Psoas muscle (tissue), 7 donors: ENCODE measurements around the gene EPC1. TPM values are rescaled to one million over a fixed set of nuclear protein-coding genes. Genes with fewer than 3 reads are reported as not detected.

ENCODE experiments used
- polyA plus RNA-seq, 3 donors: library from polyadenylated mRNA; stranded (reverse); fragments of 200-250 nt; gene quantifications; one replicate each; pipeline ENCODE4 v1.2.3, GENCODE V29; 2013
- total RNA-seq, 4 donors: library from RNA; stranded (reverse); fragmentation: NEBNext Ultra II Directional in 2 of 4; extraction: Animal tissue kit (Norgen Biotek cat#: 25700) in 2 of 4; gene quantifications; one replicate each; pipeline versions ENCODE4 v1.2.1 to v1.2.4, GENCODE V29; 2021 to 2023
- donor health status: healthy with polysubstance abuse.
- donor health status: DM: no; HTN: no; CAD: no; lungs with moderate emphysema.
- donor health status: Bipolar disorder and iron deficiency.
- donor health status: healthy.
- donor health status: DM: no; HTN: no; CAD: no.
- donor health status: DM: no; HTN: no; CAD: no.
- donor health status: DM: yes; HTN: yes; CAD: no.

Gene EPC1
- total and polyA plus RNA-seq, 7 donors = 19.5 to 37.1 (median 23.4) TPM

Other genes starting within 250 kb of the EPC1 start
- 10 to 100 TPM; 13.5 to 20.4 (median 16.7) TPM for gene CCDC7, start 99.0 kb upstream of the EPC1 start, total RNA-seq
- 1 to 10 TPM in 1 of 3 donors, under 1 TPM in 2; 0.85 to 1.4 (median 0.86) TPM for gene CCDC7, start 99.0 kb upstream of the EPC1 start, polyA plus RNA-seq